ENCODE measurements around the gene RARS1.
"Not testable (repeated sequence)": the region's sequence is repeated elsewhere in the genome, so short reads cannot be mapped to it uniquely, and the experiment has no call there.

The RARS1 gene

DNA sequence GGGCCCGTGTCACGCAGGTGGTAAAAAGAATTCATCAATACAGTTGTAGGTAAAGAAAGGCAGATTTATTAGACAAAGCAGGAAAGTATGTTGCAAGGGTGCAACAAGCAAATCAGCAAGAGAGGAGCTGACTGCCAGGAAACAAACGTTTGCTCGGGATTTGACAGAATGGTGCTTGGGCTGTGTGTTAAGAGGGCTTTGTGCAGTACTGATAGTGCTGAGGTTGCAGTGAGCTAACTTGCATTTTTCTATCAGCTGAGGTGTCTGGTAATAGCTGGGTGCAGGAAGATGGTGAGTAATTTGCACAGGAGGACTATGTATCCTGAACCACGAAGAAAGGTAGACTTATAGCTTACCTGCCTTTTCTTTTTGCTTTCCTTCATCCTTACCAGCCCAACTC is 3.9 kb upstream of the RARS1 start:
- DNase-seq = no peak

DNA sequence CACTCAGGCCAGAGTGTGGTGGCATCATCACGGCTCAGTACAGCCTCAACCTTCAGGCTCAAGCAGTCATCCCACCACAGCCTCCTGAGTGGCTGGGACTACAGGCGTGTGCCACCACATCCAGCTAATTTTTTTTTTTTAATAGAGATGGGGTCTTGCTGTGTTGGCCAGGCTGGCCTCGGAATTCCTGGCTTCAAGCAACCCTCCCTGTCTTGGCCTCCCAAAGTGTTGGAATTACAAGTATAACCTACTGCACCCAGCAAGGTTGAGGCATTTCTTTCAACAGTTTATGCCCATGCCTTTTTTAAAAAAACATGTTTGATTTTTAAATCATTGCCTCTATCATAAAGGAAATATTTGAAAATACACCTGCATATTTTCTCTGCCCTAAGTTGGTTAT is 2.8 kb downstream of the RARS1 start:
- no peak for DNase-seq

DNA sequence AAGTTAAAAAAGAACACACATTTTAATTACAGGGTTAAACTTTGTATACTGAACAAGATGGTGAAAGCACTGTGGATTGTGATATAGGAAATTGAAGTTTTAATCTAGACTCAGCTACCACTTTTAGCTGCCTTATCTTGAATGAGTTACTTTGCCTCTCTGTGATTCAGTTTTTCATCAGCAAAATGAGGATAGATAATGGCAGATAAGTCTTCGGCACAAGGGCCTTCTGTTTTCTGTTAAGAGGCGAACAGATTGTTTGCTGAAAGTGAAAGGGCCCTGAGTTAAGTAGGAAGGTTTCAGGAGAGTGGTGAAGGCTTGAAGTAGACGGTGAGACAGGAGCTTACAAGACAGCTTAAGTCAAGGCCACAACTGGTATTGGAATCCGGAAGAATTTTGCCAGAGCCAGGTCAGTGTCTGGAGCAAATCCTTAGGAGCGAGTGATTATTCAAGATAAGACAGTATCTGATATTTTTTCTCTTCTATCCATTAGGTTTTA is 7.8 kb downstream of the RARS1 start:
- DNase-seq = no peak

DNA sequence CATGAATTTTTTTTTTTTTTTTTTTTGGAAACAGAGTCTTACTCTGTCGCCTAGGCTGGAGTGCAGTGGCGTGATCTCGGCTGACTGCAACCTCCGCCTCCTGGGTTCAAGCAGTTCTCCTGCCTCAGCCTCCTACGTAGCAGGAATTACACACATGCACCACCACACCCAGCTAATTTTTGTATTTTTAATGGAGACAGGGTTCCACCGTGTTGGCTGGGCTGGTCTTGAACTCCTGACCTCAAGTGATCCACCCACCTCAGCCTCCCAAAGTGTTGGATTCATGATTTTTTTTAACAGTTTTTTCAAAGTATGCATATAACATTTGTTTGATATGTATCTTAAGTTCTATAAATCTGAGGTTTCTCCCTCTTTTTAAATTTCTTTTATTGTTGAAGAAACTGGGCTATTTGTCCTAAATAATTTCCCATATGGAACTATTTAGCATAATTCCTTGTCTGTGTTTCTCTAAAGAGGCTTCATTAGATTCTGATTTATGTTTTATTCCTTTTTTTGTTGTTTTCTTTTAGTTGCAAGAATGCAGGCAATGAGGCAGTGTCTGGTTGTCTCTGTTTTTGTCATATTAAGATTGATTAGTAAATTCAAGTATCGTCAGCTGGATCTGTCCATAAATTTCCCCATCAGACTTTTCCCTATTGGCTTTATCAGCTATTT is 16.4 kb downstream of the RARS1 start:
- no peak for DNase-seq

DNA sequence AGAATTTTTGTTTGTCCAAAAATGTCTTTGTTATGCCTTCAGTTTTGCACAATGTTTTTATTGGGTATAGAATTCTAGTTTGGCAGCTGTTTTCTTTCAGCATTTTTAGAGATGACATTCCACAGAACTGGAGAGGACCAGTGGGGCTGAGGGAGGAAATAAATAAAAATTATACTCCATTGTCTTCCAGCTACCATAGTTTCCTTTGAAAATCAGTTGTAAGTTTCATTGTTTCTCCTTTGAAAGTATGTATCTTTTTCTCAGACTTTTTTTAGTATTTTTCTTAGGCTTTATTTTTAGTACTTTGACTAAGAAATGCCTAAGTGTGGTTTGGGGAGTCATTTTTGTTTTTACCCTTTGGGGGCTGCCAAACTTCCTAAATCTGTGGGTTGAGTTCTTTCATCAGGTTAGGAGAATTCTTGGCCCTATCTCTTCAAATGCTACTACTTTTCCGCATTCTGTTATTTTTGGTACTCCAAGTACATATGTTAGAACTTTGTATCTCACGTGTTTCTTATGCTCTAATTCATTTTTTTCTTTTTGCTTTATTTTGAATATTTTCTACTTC is 27.7 kb downstream of the RARS1 start:
- DNase-seq = no peak

DNA sequence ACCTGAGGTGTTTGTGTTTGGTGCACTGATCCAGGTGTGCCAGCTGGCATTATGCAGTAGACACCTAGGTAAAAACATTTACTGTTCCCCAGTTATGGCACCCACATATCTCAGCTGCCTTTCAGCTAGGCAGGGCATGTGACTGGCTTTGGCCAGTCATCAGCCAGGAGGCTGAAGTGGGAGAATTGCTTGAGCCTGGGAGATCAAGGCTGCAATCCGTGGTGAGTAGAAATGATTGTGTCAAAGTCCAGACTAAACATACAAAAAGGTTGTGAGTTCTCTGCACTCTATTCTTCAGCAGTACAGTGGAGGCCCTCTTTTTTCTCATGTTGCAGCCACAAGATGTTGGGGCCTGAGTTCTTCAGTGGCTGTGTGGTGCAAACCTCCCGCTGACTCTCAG is 39.6 kb downstream of the RARS1 start:
- no peak for DNase-seq

DNA sequence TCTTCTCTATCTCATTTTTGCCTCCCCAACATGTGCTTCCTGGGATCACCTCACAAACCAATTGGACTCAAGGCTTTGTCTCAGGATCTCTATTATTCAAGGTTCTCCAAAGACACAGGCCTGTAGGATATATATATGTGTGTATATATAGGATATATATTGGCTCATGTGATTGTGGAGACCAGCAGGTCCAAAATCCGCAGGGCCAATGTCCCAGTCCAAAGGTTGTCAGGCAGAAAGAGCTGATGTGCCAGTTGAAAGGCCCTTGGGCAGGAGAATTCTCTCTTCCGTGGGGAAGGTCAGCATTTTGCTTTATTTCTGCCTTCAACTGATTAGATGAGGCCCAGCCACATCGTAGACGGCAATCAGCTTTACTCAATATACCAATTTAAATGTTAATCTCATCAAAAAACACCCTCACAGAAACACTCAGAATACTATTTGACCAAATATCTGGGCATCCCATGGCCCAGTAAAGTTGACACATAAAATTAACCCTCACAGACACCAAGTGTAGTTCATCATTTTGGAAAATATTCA is 41.6 kb downstream of the RARS1 start:
- no peak for DNase-seq

DNA sequence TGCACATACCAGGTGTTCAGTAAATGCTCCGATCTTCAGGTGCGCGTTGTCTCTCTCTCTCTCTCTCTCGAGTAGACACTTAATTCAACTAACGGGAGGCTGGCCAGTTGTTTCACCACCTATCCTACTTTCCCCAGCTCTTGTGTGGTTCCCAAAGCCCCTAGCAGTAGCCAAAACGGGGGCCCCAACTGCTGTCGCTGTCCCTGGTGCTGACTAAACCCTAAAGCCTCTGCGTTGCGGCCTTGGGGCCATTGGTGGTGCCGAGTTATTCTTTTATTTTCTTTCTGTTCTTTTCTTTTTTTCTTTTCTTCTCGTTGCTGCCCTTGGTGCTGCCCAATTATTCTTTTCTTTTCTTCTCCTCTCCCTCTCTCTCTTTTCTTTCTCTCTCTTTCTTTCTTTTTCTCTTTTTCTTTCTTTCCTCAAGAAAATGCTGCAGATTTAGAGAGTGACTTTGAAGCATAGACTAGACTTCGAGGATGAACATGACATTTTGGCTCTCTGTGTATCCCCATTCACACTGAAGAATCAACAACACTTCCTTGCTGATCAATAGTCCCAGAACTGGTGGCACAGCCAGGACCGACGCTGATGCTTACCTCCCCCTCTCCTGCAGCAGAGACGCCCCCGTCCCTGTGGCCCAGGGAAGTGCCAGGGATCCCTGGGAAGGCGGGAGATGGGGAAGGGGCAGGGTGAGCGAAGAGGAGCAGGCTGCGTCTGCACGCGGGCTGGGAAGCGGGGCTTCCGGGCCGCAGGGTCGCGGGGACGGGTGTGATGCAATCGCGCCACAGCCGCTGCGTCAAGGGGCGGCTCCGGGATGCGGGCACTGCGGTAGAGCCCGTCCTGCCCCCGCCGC is 42.5 kb downstream of the RARS1 start, which contains the start of gene FBLL1:
TSS of gene FBLL1 (plus strand) at position 785 of the 853 bp plus-strand sequence. CDS start 200 bp downstream, outside the sequence.
- peak; percentile 18 to 20 for DNase-seq

DNA sequence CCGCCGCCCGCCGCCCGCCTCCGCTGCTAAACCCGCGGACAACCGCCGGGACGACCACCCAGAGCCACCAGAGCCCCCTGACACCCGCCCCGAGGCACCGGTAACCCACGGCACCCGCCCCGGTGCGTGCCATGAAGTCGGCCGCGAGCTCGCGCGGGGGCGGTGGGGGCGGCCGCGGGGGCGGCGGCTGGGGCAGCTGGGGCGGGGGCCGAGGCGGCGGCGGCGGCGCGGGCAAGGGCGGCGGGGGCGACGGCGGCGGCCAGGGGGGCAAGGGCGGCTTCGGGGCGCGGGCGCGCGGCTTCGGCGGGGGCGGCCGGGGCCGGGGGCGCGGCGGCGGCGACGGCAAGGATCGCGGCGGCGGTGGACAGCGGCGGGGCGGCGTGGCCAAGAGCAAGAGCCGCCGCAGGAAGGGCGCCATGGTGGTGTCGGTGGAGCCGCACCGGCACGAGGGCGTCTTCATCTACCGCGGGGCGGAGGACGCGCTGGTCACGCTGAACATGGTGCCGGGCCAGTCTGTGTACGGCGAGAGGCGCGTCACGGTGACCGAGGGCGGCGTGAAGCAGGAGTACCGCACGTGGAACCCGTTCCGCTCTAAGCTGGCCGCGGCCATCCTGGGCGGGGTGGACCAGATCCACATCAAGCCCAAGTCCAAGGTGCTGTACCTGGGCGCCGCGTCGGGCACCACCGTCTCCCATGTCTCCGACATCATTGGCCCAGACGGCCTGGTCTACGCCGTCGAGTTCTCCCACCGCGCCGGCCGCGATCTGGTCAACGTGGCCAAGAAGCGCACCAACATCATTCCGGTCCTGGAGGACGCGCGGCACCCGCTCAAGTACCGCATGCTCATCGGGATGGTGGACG is 43.3 kb downstream of the RARS1 start:
- no peak for DNase-seq

DNA sequence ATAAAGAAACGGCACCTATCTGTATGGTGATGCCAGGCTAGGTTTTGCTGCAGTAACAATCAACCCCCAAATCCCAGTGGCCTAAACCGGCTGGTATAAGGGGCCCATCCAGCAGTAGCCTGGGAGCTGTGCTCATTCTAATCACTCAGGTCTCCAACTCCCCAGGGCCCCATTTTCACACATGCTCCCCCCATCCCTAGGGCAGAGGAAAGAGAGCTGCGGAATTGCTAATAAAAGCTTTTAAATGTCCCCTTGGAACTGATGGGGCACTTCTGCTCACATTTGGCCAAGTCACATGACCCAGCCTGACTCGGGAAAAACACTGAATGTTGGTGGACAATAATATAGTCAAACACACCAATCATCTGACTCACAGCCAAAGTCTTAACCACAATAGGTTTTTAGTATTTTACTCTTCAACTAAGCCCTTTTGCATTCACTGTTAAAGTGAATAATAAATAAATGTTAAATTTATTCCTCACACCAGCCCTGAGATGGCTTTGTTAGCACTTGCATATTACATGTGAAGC is 44.4 kb downstream of the RARS1 start:
- DNase-seq = no peak

DNA sequence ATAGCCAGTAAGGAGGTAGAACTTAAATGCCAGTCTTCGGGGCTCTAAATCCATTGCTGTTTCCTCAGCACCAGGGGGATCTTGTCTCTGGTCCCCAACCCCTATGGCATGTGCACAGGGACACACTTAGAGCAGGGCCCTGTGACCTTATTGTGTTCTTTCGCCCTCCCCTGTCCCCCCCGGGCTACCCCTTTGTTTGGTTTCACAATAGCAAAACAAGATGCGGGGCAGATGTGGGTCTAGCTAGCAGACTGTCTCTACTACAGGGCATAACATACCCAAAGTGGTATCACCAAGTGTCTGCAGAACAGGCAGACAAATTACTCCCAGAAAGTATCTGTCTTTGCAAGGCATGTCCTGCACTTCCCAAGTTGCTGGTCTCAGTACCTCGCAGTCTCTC is 44.9 kb downstream of the RARS1 start:
- DNase-seq = no peak

DNA sequence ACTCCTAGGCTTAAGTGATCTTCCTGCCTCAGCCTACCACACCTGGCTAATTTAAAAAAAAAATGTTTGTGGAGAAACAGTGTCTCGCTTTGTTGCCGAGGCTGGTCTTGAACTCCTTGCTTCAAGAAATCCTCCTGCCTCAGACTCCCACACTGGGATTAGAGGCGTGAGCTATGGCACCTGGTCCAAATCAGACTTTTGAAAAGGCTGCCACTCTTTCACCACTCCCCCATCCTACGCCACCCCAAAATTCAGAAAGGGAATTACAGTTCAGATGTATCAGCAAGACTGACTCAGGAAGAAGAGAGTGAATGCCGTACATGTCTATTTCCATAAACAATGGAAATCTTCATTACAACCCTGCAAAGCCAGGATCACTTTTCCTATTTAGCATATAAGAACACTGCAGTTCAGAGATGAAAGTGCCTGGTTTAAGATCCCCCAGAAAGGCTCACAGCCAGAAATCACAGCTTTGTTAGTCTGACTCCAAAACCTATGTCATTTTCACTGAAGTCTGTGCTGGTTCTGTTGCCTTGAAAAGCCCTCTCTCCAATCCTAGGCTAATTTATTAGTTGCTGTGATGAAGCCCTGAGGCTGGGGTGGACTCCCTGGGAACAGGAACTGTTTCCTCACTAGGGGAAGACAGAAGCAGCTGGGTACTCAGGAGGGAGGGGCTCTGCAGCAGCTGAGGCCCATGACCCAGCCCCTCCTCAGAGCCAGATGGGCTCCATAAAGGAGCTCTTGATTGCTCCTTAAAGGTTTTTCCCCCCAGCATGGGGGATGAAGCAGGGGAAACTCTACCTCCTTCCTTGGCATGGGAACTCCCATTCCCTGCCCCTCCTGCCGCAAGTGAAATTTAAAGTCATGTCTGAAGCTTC is 46.0 kb downstream of the RARS1 start:
- no peak for DNase-seq

DNA sequence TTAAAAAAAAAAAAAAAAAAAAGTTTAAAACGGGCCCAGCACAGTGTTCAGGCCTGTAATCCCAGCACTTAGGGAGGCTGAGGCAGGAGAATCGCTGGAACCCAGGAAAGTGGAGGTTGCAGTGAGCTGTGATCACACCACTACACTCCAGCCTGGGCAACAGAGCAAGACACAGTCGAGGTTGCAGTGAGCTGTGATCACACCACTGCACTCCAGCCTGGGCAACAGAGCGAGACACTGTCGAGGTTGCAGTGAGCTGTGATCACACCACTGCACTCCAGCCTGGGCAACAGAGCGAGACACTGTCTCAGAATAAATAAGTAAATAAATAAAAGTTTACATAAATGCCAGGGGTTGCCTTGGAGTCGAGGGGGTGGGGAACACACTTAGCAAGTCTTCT is 48.1 kb downstream of the RARS1 start:
- DNase-seq = not testable (repeated sequence)

DNA sequence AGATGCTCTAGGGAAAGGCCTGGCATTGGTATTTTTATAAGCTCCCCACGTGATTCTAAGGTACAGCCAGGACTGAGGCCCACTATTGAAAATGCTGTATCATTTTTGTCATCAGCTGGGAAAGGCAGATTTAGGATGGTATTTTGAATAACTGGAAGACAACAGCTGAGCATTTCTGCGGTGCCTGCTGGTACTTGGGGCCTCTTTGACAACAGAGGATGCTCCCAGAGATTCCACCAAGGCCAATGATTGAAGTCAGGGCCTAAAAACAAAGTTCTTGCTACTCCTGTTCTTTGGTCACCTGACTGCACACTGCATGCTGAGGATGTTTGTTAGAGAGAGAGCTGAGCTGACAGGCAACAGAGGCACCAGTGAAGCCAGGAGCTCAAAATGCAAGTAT is 50.9 kb downstream of the RARS1 start:
- no peak for DNase-seq

DNA sequence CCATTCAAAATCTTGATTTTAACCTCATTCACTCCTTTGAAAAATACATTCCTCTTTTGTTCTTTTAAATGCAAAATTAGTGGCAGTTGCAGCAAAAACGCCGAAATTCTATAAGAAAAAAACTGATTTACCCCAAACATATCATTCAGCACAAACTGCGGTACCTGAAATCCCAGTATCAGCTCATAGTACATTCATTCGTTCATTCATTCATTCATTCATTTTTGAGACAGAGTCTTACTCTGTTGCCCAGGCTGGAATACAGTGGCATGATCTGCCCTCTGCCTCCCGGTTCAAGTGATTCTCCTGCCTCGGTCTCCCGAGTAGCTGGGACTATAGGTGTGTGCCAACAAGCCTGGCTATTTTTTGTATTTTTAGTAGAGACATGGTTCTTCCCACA is 63.3 kb downstream of the RARS1 start:
- DNase-seq = no peak

DNA sequence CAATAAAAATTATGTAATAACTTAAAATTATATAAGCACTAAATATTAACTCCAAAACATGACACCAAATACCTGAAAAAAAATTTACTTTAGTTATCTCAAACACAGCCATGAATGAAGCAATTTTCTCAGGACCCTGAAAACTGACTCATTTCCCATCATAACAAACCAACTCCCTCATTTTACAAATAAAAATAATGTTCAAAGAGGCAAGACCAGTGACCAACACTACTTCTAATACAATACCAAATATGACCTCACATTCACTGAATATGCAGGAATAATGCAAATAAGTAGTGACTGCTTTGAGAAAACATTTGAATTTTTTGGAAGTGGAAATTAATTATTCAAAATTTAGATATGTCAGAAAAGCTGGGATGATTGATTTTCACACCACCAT is 64.4 kb downstream of the RARS1 start:
- no peak for DNase-seq

DNA sequence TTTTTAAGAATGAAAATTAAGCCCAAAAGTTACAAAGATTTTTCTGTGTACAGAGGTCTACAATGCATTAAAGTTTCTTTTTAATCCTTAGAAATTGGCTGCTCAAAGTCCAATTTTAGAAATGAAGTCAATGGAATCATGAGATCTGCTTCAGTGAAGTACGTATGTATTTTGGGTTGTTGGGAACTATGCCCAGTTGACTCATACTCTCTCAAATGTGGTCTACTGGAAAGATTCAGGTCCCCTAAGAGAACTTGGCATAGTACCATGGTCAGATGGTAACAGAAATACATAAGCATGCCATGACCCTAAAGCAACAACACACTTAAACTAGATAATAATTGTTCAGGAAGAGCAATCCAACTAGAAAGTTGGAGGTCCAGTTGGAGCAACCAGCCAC is 65.9 kb downstream of the RARS1 start:
- no peak for DNase-seq

DNA sequence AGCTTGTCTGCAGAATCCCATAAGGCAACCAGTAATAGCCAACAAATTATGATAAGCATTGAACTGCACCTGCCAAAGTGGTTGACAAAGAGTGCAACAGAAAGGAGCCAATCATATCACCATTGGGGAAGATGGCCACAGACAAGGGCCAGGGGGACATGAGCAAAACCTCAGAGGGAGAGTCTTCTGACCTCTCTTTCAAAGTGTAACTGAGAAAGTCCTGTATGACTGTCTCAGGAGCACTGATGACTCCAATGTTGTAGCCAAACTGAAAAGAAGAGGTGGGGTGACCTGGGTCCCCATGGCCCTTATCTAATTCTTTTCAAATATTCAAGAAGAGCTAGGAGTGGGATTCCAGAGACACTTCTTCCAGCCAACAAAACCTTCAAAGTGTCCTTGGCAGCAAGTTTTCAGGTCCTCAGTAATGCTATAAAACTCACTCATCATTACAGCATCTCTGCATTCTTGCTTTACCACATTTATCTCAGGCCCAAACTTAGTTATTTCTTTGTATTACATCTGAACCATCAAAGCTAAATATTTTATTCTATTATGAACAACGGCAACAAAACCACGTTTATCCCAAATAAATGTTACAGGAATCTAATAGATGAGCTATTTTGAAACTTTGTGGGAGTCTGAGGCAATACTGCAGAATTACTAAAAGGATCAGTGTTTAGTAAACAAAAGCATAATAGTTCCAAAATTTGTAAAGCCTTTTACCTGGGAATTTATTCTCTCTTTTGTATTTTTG is 67.3 kb downstream of the RARS1 start:
- DNase-seq = no peak

DNA sequence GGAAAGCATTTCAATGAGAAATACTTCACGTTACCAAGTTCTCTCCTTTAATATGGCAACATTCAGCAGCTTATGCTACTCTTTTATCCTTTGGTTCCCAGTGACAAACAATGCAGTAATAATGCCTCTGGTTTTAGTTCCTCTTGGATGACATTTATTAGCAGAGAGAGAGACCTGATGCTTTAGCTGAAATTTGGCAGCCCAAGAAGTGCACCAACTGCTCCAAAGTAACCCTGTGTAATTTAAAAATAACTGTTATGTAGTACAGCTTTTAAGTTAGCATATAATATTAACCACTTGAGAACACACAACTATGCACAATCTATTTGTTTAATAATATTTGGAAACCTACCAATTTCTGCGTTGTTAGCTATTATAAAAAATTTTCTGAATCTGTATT is 71.1 kb downstream of the RARS1 start:
- DNase-seq = no peak

DNA sequence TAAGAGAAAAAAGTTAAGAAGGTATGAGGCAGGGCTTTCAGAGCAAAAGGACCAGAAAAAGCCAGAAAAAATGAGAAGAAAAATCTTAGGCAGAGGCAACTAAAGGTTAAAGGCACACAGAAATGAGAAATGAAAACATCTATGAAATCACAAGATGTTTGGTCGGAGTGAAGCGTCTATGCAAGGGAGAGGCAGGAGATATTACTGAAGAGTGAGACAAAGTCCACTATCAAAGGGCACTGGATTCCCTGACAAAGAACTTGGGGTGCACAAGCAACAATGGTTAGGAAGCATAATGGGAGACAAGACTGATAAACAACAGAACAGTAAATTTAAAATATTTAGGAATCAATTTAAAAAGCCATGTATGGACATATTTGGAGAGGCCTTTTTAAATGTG is 76.0 kb downstream of the RARS1 start:
- no peak for DNase-seq

DNA sequence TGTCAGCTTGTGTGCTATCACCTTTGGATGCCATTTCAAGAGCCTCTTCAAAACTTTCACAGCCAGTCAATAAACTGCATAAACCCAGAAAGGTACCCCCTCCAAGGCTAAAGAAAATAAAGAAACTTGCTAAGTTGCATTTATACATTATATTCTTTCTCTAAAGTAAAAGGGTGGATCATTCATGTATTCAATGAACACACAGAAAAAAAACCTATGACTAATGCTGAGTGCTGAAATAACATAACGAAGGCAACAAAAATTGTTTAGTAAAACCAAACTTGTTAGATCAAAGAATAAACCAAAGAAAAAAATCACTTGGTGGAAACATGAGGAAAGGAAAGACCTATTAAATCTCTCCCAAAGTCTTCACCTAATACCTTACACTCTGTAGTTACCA is 77.7 kb downstream of the RARS1 start:
- DNase-seq = no peak
